Lung (tissue), 12 donors: ENCODE measurements around the gene ETV6. TPM values are rescaled to one million over a fixed set of nuclear protein-coding genes. Genes with fewer than 3 reads are reported as not detected.

Experiments
- ATAC-seq: fragments of 200-7000 bp; cut with Tn5 transposase; one replicate; pipeline ENCODE4 v1.9.1; 2020; ENCODE audit warnings: moderate number of reproducible peaks; ENCODE audit not compliant: insufficient read depth, low FRiP score
- DNase-seq, 3 donors: peaks; one replicate each; pipeline ENCODE4 v3.0.0-alpha.2; 2013 to 2017
- H3K27ac ChIP-seq, 2 donors: one replicate each; pipeline ENCODE4 v1.5.1; 2013; ENCODE audit warnings: mild to moderate bottlenecking in 2 of 2, moderate library complexity in 2 of 2, control low read depth in 1 of 2, inconsistent platforms in 1 of 2, low read depth in 1 of 2, low read length in 1 of 2
- H3K27me3 ChIP-seq, 3 donors: one replicate each; pipeline ENCODE4 v1.5.1; 2013; ENCODE audit warnings: low read length in 2 of 3; ENCODE audit not compliant: control insufficient read depth in 3 of 3, insufficient read depth in 3 of 3
- H3K36me3 ChIP-seq, 4 donors: one replicate each; pipeline ENCODE4 v1.5.1; 2013; ENCODE audit warnings: low read length in 4 of 4, mild to moderate bottlenecking in 1 of 4, moderate library complexity in 1 of 4; ENCODE audit not compliant: control insufficient read depth in 4 of 4, insufficient read depth in 4 of 4
- H3K4me1 ChIP-seq, 5 donors: one replicate each; pipeline ENCODE4 v1.5.1; 2013; ENCODE audit warnings: low read length in 5 of 5, mild to moderate bottlenecking in 2 of 5, moderate library complexity in 1 of 5; ENCODE audit not compliant: control insufficient read depth in 5 of 5, insufficient read depth in 5 of 5
- H3K4me3 ChIP-seq: one replicate; pipeline ENCODE4 v1.5.1; 2013; ENCODE audit warnings: mild to moderate bottlenecking, control low read depth, moderate library complexity
- H3K9ac ChIP-seq, 2 donors: one replicate each; pipeline ENCODE4 v1.5.1; 2013; ENCODE audit warnings: low read length in 2 of 2, control low read depth in 1 of 2; ENCODE audit not compliant: insufficient read depth in 1 of 2
- H3K9me3 ChIP-seq, 4 donors: one replicate each; pipeline ENCODE4 v1.5.1; 2013; ENCODE audit warnings: low read length in 3 of 4, mild to moderate bottlenecking in 1 of 4, moderate library complexity in 1 of 4; ENCODE audit not compliant: control insufficient read depth in 4 of 4, insufficient read depth in 3 of 4
- CTCF ChIP-seq: IDR thresholded peaks from 2 replicates; pipeline ENCODE4 v1.5.1; 2012; ENCODE audit warnings: mild to moderate bottlenecking; ENCODE audit errors: control extremely low read depth, extremely low read depth
- WGBS, 2 donors: extraction: QIAGEN DNeasy Blood & Tissue Kit; methylation state at CpG; one replicate each; pipeline ENCODE4 v1.1.7; 2013; 5-methylcytosine and 5-hydroxymethylcytosine counted together
- polyA plus RNA-seq, 2 donors: library from polyadenylated mRNA; stranded (reverse); fragments of 200-250 nt; gene quantifications; one replicate each; pipeline ENCODE4 v1.2.1, GENCODE V29; 2013
- total RNA-seq, 2 donors: library from RNA; depleted of rRNA in 1 of 2; stranded (reverse); fragments of >200 nt in 1 of 2; gene quantifications; one replicate each; pipeline ENCODE4 v1.2.1, GENCODE V29; 2014 to 2021
- donor health status: control.
- donor health status: control.
- donor health status: Bipolar disorder and iron deficiency.
- donor health status: healthy.
- donor health status: DM: yes; HTN: yes; CAD: no.

Gene ETV6
- total and polyA plus RNA-seq, 4 donors: 8.6 to 45.7 (median 13.6) TPM

GRCh38 chr12:11863478-11863906, 214.0 kb downstream of the ETV6 start:
- H3K9me3 ChIP-seq: peaks cover 0 to 10% (median 3%) of the 10 kb centered on the region in 4 donors
- H3K4me3 ChIP-seq: no peak overlapping the region
- H3K27me3 ChIP-seq: no peaks in the 10 kb centered on the region
- peak overlapping the region; percentile 81 to 88 for H3K27ac ChIP-seq
- H3K36me3 ChIP-seq: peaks cover 4 to 26% (median 10%) of the 10 kb centered on the region in 4 donors
- ATAC-seq (peak; percentile 32), DNase-seq (peak in 2 of 3 donors; percentile 40 to 56)
- 44 to 47% methylated on average over 5 of the region's 5 CpGs for WGBS, 2 donors
- peaks cover 0 to 35% (median 14%) of the 10 kb centered on the region in 5 donors for H3K4me1 ChIP-seq
- peak overlapping the region in 1 of 2 donors; percentile 3 for H3K9ac ChIP-seq
- no peak for TF ChIP-seq CTCF

GRCh38 chr12:11863988-11864387, 214.5 kb downstream of the ETV6 start:
- no peak overlapping the region for H3K9ac ChIP-seq
- H3K27me3 ChIP-seq: no peaks in the 10 kb centered on the region
- H3K4me3 ChIP-seq: no peak overlapping the region
- DNase-seq (peak in 1 of 3 donors; percentile 53), ATAC-seq (peak; percentile 52)
- peaks cover 0 to 10% (median 3%) of the 10 kb centered on the region in 4 donors for H3K9me3 ChIP-seq
- H3K4me1 ChIP-seq: peaks cover 0 to 35% (median 14%) of the 10 kb centered on the region in 5 donors
- peaks cover 4 to 26% (median 10%) of the 10 kb centered on the region in 4 donors for H3K36me3 ChIP-seq
- no peak for TF ChIP-seq CTCF
- peak overlapping the region; percentile 81 to 88 for H3K27ac ChIP-seq
- WGBS, 2 donors: 19 to 38% methylated on average over 3 of the region's 3 CpGs

- WGBS, 2 donors: 98 to 99% methylated on average over 4 of the region's 4 CpGs
- H3K27ac ChIP-seq: no peak overlapping the region
- peaks cover 4 to 33% (median 19%) of the 10 kb centered on the region in 4 donors for H3K36me3 ChIP-seq
- DNase-seq (peak in 1 of 3 donors; percentile 24), ATAC-seq (no peak)
- no peaks in the 10 kb centered on the region for H3K27me3 ChIP-seq
- H3K9ac ChIP-seq: no peak overlapping the region
- peaks cover 0 to 10% (median 3%) of the 10 kb centered on the region in 4 donors for H3K9me3 ChIP-seq
- no peak overlapping the region for H3K4me3 ChIP-seq
- peaks cover 0 to 29% (median 12%) of the 10 kb centered on the region in 5 donors for H3K4me1 ChIP-seq
- TF ChIP-seq CTCF: no peak
These were observed 216.3 kb downstream of the ETV6 start for GRCh38 chr12:11865824-11866223.

- Histone ChIP-seq H3K9ac (no peak overlapping the region), H3K9me3 (peaks cover 0 to 10% (median 3%) of the 10 kb centered on the region in 4 donors), H3K27me3 (no peaks in the 10 kb centered on the region), H3K4me3 (no peak overlapping the region), H3K4me1 (peaks cover 0 to 13% (median 8%) of the 10 kb centered on the region in 5 donors), H3K27ac (no peak overlapping the region), H3K36me3 (peaks cover 4 to 35% (median 24%) of the 10 kb centered on the region in 4 donors)
- DNase-seq (no peak), ATAC-seq (no peak)
- no peak for TF ChIP-seq CTCF
- 100% methylated on average over 1 of the region's 1 CpG for WGBS, 2 donors
These were observed 218.6 kb downstream of the ETV6 start for GRCh38 chr12:11868027-11868426.
